ENCODE measurements around the gene CCDC187.

DNA sequence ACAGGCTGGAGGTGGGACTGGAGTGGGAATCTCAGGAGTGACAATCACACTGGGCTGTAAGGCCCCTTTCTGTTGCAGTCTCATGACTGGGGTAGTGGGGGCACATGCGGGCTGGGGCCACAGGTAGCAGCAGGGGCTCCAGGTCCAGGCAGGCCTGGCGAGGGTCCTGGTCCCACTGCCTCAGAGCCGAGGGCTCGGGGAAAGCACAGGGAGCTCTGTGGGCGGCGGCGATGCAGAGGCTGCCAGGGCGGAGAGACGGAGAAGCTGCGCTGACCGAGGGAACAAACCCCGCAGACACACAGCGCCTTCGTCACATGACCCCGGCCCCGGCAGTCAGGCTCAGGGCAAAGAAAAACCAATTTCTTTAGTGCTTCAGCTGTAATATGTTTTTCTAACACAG lies 93.6 kb downstream of the CCDC187 start:
- TF ChIP-seq, protein P1, sequence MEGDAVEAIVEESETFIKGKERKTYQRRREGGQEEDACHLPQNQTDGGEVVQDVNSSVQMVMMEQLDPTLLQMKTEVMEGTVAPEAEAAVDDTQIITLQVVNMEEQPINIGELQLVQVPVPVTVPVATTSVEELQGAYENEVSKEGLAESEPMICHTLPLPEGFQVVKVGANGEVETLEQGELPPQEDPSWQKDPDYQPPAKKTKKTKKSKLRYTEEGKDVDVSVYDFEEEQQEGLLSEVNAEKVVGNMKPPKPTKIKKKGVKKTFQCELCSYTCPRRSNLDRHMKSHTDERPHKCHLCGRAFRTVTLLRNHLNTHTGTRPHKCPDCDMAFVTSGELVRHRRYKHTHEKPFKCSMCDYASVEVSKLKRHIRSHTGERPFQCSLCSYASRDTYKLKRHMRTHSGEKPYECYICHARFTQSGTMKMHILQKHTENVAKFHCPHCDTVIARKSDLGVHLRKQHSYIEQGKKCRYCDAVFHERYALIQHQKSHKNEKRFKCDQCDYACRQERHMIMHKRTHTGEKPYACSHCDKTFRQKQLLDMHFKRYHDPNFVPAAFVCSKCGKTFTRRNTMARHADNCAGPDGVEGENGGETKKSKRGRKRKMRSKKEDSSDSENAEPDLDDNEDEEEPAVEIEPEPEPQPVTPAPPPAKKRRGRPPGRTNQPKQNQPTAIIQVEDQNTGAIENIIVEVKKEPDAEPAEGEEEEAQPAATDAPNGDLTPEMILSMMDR (IDR thresholded peaks at IDR 0.05 in 8 of 11, conservative IDR thresholded peaks at IDR 0.05 in 3 of 11) = no peak
- TF ChIP-seq POLR2A (IDR thresholded peaks at IDR 0.05) (no peak), POLR2AphosphoS5 (IDR thresholded peaks at IDR 0.05) (peak in 1 of 3 donors; percentile 20)

Data from spleen (tissue), 7 donors.